Measurements from ENCODE around the gene OR2V1.
"Not testable (repeated sequence)": the region's sequence is repeated elsewhere in the genome, so short reads cannot be mapped to it uniquely, and the experiment has no call there.

The OR2V1 gene

DNA sequence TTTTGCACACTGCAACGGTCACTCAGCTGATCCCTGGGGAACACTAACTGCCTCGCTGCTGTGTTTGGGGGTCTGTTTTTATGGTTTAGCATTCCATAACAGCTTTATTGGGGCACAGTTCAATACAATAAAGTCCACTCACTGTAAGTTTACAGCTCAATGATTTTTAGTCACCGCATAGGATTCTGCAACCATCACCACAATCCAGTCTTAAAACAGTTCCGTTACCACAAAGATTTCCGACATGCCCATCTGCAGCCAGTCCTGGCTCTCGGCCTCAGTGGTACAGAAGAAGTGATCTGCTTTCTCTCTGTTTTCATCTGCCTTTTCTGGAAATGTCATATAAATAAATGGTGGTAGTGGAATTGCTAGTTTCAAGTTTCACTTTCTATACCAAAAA, 40.0 kb upstream of the OR2V1 start:
- Histone ChIP-seq H4K20me1 (ENCODE audit: insufficient read depth, low read length) (no peaks in the 10 kb centered on the region), H3K4me2 (ENCODE audit: insufficient read depth, low read length) (no peak overlapping the region), H2AFZ (ENCODE audit: low read depth, low read length) (no peak overlapping the region), H3K4me3 (ENCODE audit: low read depth in 1 of 2, low read length in 2 of 2) (no peak overlapping the region), H3K36me3 (ENCODE audit: insufficient read depth, low read length) (no peaks in the 10 kb centered on the region), H3K9me3 (ENCODE audit: insufficient read depth, low read length, severe bottlenecking) (no peaks in the 10 kb centered on the region), H3K79me2 (ENCODE audit: insufficient read depth, low read length) (no peaks in the 10 kb centered on the region), H3K27me3 (ENCODE audit: insufficient read depth, low read length, poor library complexity) (peaks cover 4% of the 10 kb centered on the region), H3K9ac (ENCODE audit: low read depth, low read length) (no peak overlapping the region), H3K27ac (ENCODE audit: low read length) (no peak overlapping the region), H3K4me1 (ENCODE audit: insufficient read depth, low read length) (no peaks in the 10 kb centered on the region; the same call in 1 of the 2 replicates)
- TF ChIP-seq, protein P1, sequence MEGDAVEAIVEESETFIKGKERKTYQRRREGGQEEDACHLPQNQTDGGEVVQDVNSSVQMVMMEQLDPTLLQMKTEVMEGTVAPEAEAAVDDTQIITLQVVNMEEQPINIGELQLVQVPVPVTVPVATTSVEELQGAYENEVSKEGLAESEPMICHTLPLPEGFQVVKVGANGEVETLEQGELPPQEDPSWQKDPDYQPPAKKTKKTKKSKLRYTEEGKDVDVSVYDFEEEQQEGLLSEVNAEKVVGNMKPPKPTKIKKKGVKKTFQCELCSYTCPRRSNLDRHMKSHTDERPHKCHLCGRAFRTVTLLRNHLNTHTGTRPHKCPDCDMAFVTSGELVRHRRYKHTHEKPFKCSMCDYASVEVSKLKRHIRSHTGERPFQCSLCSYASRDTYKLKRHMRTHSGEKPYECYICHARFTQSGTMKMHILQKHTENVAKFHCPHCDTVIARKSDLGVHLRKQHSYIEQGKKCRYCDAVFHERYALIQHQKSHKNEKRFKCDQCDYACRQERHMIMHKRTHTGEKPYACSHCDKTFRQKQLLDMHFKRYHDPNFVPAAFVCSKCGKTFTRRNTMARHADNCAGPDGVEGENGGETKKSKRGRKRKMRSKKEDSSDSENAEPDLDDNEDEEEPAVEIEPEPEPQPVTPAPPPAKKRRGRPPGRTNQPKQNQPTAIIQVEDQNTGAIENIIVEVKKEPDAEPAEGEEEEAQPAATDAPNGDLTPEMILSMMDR (IDR thresholded peaks at IDR 0.05; ENCODE audit: borderline replicate concordance, extremely low read depth, low read length, poor library complexity, severe bottlenecking), result no peak
- no peak for TF ChIP-seq EZH2 (IDR thresholded peaks at IDR 0.05; ENCODE audit: borderline replicate concordance, low read depth, low read length, severe bottlenecking)
- DNase-seq (no peak), ATAC-seq (ENCODE audit: insufficient read depth, low read depth) (no peak)

DNA sequence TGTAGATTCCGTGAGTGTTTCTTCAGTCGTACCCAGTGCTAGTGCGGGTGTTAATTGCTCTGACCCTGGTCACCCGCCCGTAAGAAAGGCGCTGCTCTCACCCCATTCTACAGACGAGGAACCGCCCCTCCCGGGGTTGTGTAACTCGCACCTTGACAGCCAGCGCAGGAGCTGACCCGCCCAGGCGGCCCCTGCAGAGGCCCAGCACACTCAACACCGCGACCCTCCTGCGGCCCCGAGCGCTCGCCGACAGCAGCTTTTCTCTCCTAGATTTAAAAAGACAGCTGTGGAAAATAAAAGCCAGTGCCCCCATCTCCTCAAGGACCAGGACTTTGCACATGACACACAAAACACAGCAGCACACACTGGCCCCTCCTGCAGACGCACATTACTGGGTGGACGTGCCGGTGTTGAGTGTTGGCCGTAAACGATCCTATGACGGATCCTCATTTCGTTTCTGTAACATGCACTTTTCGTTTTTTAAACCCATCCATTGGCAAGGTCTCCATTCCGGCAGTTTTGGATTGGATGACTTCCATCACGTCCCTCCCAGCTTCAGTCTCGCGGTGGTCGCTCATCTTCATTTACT, 39.4 kb upstream of the OR2V1 start:
- ATAC-seq (ENCODE audit: insufficient read depth, low read depth) (no peak), DNase-seq (no peak)
- Histone ChIP-seq H3K36me3 (ENCODE audit: insufficient read depth, low read length) (no peaks in the 10 kb centered on the region), H3K4me1 (ENCODE audit: insufficient read depth, low read length) (no peaks in the 10 kb centered on the region; the same call in 1 of the 2 replicates), H3K9me3 (ENCODE audit: insufficient read depth, low read length, severe bottlenecking) (no peaks in the 10 kb centered on the region), H3K4me2 (ENCODE audit: insufficient read depth, low read length) (no peak overlapping the region), H4K20me1 (ENCODE audit: insufficient read depth, low read length) (no peaks in the 10 kb centered on the region), H3K9ac (ENCODE audit: low read depth, low read length) (no peak overlapping the region), H3K4me3 (ENCODE audit: low read depth in 1 of 2, low read length in 2 of 2) (no peak overlapping the region), H2AFZ (ENCODE audit: low read depth, low read length) (no peak overlapping the region), H3K27me3 (ENCODE audit: insufficient read depth, low read length, poor library complexity) (peaks cover 4% of the 10 kb centered on the region), H3K27ac (ENCODE audit: low read length) (no peak overlapping the region), H3K79me2 (ENCODE audit: insufficient read depth, low read length) (no peaks in the 10 kb centered on the region)
- TF ChIP-seq, protein P1 (IDR thresholded peaks at IDR 0.05; ENCODE audit: borderline replicate concordance, extremely low read depth, low read length, poor library complexity, severe bottlenecking), result no peak
- no peak for TF ChIP-seq EZH2 (IDR thresholded peaks at IDR 0.05; ENCODE audit: borderline replicate concordance, low read depth, low read length, severe bottlenecking)

DNA sequence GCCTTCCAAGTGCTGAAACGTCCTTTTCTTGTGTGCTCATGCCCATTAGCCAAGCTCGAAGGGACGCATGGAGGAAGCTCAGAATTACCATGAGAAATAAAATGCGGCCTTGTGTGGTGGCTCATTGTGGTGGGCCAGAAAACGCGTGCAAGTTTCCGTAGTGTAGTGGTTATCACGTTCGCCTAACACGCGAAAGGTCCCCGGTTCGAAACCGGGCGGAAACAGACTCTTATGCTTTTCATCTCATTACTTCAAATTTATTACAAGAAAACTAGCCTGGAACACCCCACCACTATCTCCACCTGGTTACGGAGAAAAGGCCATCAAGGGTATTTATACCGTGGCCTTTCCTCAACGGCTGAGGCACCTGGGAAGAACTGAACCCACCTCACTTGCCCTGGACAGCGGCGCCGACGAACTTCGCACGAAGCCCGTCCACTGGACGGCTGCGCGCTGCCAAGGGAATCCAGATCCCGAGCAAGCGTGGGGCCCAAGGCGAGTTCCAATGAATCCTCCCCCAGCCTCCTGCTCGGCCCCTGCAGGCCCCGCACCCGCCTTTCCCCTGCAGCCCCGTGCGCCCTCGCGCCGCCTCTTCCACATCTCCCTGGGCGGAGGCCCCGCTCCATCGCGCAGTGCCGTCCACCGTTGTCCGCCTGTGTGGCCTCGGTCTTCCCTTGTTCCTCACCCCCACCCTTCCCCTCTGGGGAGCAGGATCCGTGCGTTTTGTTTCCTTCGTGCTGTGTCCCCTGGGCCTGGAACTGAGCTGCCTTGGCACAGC, 38.7 kb upstream of the OR2V1 start:
- DNase-seq; H3K36me3 ChIP-seq (ENCODE audit: insufficient read depth, low read length); H3K9ac ChIP-seq (ENCODE audit: low read depth, low read length); H3K4me1 ChIP-seq (ENCODE audit: insufficient read depth, low read length); H3K27me3 ChIP-seq (ENCODE audit: insufficient read depth, low read length, poor library complexity); ATAC-seq (ENCODE audit: insufficient read depth, low read depth); H2AFZ ChIP-seq (ENCODE audit: low read depth, low read length); H3K9me3 ChIP-seq (ENCODE audit: insufficient read depth, low read length, severe bottlenecking); H3K27ac ChIP-seq (ENCODE audit: low read length); H3K4me2 ChIP-seq (ENCODE audit: insufficient read depth, low read length); H4K20me1 ChIP-seq (ENCODE audit: insufficient read depth, low read length); H3K4me3 ChIP-seq (ENCODE audit: low read depth in 1 of 2, low read length in 2 of 2); H3K79me2 ChIP-seq (ENCODE audit: insufficient read depth, low read length): not testable (repeated sequence)

DNA sequence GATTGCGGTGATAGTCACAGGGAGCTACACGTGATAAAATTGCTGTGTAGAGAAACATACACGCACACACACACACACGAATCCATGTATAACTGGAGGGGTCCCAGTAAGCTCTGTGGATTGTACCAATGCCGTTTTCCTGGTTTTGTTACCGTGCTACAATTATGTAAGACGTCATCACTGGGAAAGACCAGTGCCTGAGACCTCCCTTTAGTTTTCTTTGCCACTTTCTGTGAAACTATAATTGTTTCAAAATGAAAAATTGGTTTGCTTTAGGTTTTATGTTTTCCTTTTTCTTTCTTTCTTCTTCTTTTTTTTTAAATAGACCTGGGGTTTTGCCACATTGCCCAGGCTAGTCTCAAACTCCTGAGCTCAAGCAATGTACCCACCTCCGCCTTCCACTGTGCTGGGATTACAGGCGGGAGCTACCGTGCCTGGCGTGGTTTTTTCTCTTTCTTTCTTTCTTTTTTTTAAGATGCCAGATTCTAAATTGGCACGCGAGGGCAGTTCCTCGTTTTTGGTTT, 37.7 kb upstream of the OR2V1 start:
- H3K9ac ChIP-seq (ENCODE audit: low read depth, low read length), result no peak overlapping the region
- H3K27me3 ChIP-seq (ENCODE audit: insufficient read depth, low read length, poor library complexity), result peaks cover 4% of the 10 kb centered on the region
- H2AFZ ChIP-seq (ENCODE audit: low read depth, low read length), result no peak overlapping the region
- H3K9me3 ChIP-seq (ENCODE audit: insufficient read depth, low read length, severe bottlenecking), result no peaks in the 10 kb centered on the region
- no peaks in the 10 kb centered on the region for H4K20me1 ChIP-seq (ENCODE audit: insufficient read depth, low read length)
- no peaks in the 10 kb centered on the region for H3K79me2 ChIP-seq (ENCODE audit: insufficient read depth, low read length)
- ATAC-seq (ENCODE audit: insufficient read depth, low read depth) (no peak), DNase-seq (no peak)
- H3K27ac ChIP-seq (ENCODE audit: low read length), result no peak overlapping the region
- H3K4me3 ChIP-seq (ENCODE audit: low read depth in 1 of 2, low read length in 2 of 2), result no peak overlapping the region
- H3K4me2 ChIP-seq (ENCODE audit: insufficient read depth, low read length), result no peak overlapping the region
- TF ChIP-seq EZH2 (IDR thresholded peaks at IDR 0.05; ENCODE audit: borderline replicate concordance, low read depth, low read length, severe bottlenecking), result no peak
- TF ChIP-seq, protein P1 (IDR thresholded peaks at IDR 0.05; ENCODE audit: borderline replicate concordance, extremely low read depth, low read length, poor library complexity, severe bottlenecking), result no peak
- H3K36me3 ChIP-seq (ENCODE audit: insufficient read depth, low read length), result no peaks in the 10 kb centered on the region
- no peaks in the 10 kb centered on the region; the same call in 1 of the 2 replicates for H3K4me1 ChIP-seq (ENCODE audit: insufficient read depth, low read length)
